Loucy (cell line): Measurements from ENCODE around the gene PLSCR4.

ENCODE experiments used
- EZH2phosphoT487 ChIP-seq: fragments of 200-600 bp; IDR thresholded peaks from 2 replicates; pipeline ENCODE4 v1.6.1; 2018; ENCODE audit warnings: antibody characterized with exemption, mild to moderate bottlenecking, moderate library complexity, borderline replicate concordance
- TF ChIP-seq, protein P1 (sequence below): fragments of 200-600 bp; sonication (generic); conservative IDR thresholded peaks from 2 replicates; pipeline ENCODE4 v1.5.1; 2014; ENCODE audit warnings: mild to moderate bottlenecking, antibody characterized with exemption, low read length

DNA sequence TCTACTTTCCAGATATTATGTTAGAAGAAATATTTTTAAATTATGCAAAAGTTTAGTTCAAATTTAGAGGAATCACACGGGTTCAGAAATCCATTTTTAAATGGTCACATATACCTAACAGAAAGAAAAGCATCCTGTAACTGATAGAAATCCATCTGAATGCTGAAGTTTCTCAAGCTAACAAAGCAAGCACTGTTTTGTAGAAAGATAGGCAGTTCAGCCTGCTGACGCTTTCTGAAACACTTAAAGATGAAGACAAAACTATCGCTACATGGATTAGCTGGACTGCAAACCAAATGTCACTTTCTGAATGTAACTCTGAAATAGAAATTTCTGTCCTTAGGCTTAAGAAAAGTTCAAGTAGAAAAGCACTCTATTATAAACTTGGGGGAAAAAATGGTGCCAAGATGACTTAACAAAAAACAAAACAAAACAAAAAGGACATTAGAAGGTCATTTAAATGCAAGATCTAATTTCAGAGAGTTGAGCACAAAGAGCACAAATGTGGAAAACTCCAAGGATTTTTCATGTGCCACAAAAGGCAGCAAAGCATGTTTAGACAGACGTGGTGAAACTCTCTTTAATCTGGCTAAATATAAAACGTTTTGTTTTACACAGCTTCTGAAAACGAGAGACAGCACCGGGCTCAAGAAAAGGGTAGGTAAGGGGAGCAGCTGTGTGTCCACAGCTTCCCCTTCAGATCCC, 91.1 kb downstream of the PLSCR4 start:
- TF ChIP-seq, protein P1, sequence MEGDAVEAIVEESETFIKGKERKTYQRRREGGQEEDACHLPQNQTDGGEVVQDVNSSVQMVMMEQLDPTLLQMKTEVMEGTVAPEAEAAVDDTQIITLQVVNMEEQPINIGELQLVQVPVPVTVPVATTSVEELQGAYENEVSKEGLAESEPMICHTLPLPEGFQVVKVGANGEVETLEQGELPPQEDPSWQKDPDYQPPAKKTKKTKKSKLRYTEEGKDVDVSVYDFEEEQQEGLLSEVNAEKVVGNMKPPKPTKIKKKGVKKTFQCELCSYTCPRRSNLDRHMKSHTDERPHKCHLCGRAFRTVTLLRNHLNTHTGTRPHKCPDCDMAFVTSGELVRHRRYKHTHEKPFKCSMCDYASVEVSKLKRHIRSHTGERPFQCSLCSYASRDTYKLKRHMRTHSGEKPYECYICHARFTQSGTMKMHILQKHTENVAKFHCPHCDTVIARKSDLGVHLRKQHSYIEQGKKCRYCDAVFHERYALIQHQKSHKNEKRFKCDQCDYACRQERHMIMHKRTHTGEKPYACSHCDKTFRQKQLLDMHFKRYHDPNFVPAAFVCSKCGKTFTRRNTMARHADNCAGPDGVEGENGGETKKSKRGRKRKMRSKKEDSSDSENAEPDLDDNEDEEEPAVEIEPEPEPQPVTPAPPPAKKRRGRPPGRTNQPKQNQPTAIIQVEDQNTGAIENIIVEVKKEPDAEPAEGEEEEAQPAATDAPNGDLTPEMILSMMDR: no peak
- no peak for TF ChIP-seq EZH2phosphoT487
